RWPE2 (cell line): ENCODE measurements around the gene PCBP1.
"Not testable (repeated sequence)": the region's sequence is repeated elsewhere in the genome, so short reads cannot be mapped to it uniquely, and the experiment has no call there.

Source experiments
- ATAC-seq: fragments of 200-7000 bp; cut with Tn5 transposase; 3 replicates; pipeline ENCODE4 v1.9.1; 2021; ENCODE audit warnings: low read depth
- DNase-seq: peaks from one replicate; pipeline ENCODE4 v3.0.0-alpha.2; 2020; ENCODE audit warnings: low spot score
- H3K27ac ChIP-seq: fragments of 450-650 bp; 2 replicates; pipeline ENCODE4 v1.5.1; 2017; ENCODE audit warnings: mild to moderate bottlenecking; ENCODE audit not compliant: poor library complexity, severe bottlenecking
- H3K27me3 ChIP-seq: fragments of 250-450 bp; sonication (Bioruptor Pico); 2 replicates; pipeline ENCODE4 v1.5.1; 2021; ENCODE audit warnings: mild to moderate bottlenecking, moderate library complexity; ENCODE audit not compliant: insufficient read depth, poor library complexity, severe bottlenecking
- H3K36me3 ChIP-seq: fragments of 250-450 bp; sonication (Bioruptor Pico); 2 replicates; pipeline ENCODE4 v1.5.1; 2020; ENCODE audit warnings: low read depth, mild to moderate bottlenecking, moderate library complexity
- H3K4me1 ChIP-seq: fragments of 250-450 bp; sonication (Bioruptor Pico); 2 replicates; pipeline ENCODE4 v1.5.1; 2021; ENCODE audit warnings: mild to moderate bottlenecking, moderate library complexity; ENCODE audit not compliant: insufficient read depth, poor library complexity, severe bottlenecking
- H3K4me3 ChIP-seq: fragments of 250-450 bp; sonication (Bioruptor Pico); 2 replicates; pipeline ENCODE4 v1.5.1; 2021; ENCODE audit warnings: mild to moderate bottlenecking, moderate library complexity; ENCODE audit not compliant: severe bottlenecking
- H3K9me3 ChIP-seq: fragments of 250-450 bp; sonication (Bioruptor Pico); 2 replicates; pipeline ENCODE4 v1.5.1; 2021; ENCODE audit warnings: mild to moderate bottlenecking, moderate library complexity; ENCODE audit not compliant: severe bottlenecking
- TF ChIP-seq, protein P1 (sequence below): fragments of 450-650 bp; IDR thresholded peaks from one replicate; pipeline ENCODE4 v1.5.1; 2017; ENCODE audit warnings: mild to moderate bottlenecking, moderate library complexity; ENCODE audit not compliant: poor library complexity, severe bottlenecking

PCBP1 gene

GRCh38 chr2:70103531-70104061, 16.3 kb downstream of the PCBP1 start:
- DNase-seq (no peak), ATAC-seq (no peak)
- Histone ChIP-seq H3K4me1 (peaks cover 6% of the 10 kb centered on the region), H3K27me3 (no peaks in the 10 kb centered on the region), H3K9me3 (no peaks in the 10 kb centered on the region), H3K27ac (no peak overlapping the region), H3K4me3 (no peak overlapping the region), H3K36me3 (no peaks in the 10 kb centered on the region)
- TF ChIP-seq, protein P1, sequence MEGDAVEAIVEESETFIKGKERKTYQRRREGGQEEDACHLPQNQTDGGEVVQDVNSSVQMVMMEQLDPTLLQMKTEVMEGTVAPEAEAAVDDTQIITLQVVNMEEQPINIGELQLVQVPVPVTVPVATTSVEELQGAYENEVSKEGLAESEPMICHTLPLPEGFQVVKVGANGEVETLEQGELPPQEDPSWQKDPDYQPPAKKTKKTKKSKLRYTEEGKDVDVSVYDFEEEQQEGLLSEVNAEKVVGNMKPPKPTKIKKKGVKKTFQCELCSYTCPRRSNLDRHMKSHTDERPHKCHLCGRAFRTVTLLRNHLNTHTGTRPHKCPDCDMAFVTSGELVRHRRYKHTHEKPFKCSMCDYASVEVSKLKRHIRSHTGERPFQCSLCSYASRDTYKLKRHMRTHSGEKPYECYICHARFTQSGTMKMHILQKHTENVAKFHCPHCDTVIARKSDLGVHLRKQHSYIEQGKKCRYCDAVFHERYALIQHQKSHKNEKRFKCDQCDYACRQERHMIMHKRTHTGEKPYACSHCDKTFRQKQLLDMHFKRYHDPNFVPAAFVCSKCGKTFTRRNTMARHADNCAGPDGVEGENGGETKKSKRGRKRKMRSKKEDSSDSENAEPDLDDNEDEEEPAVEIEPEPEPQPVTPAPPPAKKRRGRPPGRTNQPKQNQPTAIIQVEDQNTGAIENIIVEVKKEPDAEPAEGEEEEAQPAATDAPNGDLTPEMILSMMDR: no peak

DNA sequence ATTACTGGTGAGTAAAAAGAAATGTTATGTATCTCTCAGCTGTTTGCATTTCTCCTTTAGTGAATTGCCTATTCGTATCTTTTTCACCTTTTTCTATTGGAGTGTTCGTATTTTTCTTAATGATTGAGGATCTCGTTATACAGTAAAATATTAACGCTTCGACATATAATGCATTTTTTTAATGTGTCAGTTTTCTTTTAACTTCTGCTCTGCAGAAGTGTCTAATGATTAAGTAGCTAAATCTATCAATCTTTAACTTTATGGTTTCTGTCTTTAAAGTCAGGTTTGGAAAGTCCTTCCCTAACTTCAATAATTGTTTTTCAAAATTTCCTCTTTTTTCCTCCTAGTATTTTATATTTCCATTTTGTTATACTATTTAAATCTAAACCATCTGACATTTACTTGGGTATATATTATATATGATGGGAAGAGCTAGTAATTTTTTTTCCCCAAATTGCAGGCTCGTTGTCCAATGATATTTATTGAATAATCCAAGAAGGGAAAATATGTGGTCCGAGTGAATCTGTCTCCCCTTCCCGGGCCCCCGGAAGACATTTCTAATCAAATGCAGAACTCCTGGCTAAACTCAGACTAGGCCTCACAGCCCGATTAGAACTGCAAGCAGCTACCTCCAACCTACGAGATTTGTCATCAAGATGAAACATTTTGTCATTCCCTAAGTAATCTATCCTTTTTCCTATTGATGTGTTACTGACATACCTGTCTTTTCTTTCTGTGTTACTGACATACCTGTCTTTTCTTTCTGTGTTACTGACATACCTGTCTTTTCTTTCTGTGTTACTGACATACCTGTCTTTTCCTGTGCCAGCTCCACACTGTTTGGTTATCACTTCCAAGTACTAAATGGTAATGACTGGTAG, 17.2 kb downstream of the PCBP1 start:
- no peak for DNase-seq
- TF ChIP-seq, protein P1: no peak
- Histone ChIP-seq H3K27ac (no peak overlapping the region), H3K36me3 (no peaks in the 10 kb centered on the region), H3K27me3 (no peaks in the 10 kb centered on the region), H3K9me3 (no peaks in the 10 kb centered on the region), H3K4me1 (peaks cover 10% of the 10 kb centered on the region), H3K4me3 (no peak overlapping the region)
- no peak for ATAC-seq

GRCh38 chr2:70106138-70106537, 18.9 kb downstream of the PCBP1 start:
- H3K9me3 ChIP-seq, H3K4me3 ChIP-seq, H3K27me3 ChIP-seq, DNase-seq, ATAC-seq, H3K36me3 ChIP-seq, H3K27ac ChIP-seq: not testable (repeated sequence)
- H3K4me1 ChIP-seq: peaks cover 10% of the 10 kb centered on the region

- not testable (repeated sequence) for H3K36me3 ChIP-seq, H3K4me1 ChIP-seq, H3K27me3 ChIP-seq, H3K9me3 ChIP-seq, H3K27ac ChIP-seq, H3K4me3 ChIP-seq, ATAC-seq, DNase-seq
These were observed 23.1 kb downstream of the PCBP1 start for GRCh38 chr2:70110397-70110796.

DNA sequence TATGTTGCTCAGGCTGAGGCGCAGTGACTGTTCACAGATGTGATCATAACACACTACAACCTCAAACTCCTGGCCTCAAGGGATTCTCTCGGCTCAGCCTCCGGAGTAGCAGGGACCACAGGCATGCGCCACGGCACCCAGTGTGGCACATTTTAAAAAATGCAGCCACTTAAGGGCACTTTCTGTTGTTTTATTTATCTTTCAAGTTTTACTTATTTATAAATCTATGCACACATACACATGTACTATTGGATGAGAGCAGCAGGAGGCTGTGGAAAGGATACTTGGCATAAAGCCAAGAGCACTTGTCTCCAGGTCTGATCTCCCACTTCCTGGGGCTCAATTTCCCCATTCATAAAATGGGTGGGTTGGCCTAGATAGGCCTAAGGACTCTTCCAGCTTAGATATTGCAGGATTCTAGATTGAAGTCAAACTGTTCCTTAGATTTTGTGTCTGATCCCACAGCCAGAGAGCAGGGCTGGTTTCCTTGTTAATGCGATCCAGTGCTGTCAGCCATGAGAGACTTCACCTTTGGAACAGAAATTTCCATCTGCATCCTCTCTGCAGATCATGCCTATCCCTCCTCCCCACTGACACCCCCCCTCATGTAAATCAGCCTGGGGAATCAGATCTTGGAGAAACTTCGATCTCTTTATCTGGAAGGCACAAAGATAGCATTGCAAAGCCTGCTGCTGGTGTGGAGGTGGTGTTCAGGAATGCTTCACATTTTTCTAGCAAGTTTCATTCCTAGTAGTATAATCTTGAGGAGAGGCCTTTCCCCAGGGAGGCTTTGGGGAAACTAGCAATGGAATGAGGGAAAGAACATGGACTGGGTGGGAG, 24.7 kb downstream of the PCBP1 start:
- ATAC-seq: no peak
- TF ChIP-seq, protein P1: no peak
- Histone ChIP-seq H3K27ac (no peak overlapping the region), H3K4me1 (peaks cover 8% of the 10 kb centered on the region), H3K36me3 (no peaks in the 10 kb centered on the region), H3K9me3 (no peaks in the 10 kb centered on the region), H3K27me3 (no peaks in the 10 kb centered on the region), H3K4me3 (no peak overlapping the region)
- no peak for DNase-seq
